NCI-H1694 (cell line): ENCODE results near the gene AFF3.

ENCODE experiments used
- DNase-seq: peaks from one replicate; lab custom pipeline; 2025; lab: John Stamatoyannopoulos, UW

Gene AFF3

DNA sequence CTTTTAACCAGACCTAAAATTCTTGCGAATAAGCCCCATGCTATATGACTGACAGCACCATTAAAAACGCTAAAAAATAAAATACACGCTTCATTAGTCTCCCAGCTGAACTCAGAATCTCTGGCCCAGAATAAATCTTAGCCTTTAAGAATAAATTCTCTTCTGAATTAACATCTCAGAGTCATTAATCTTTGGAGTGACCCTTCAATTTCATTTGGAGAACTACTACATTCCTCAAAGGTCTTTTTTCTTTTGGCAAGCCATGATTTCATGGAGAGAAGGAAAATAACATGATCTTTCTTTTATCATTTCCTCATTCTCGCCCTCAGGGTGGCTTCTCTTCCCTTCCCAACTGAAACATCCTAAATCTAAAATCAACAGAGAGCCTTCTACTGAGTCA is 259.0 kb downstream of the AFF3 start:
- no peak for DNase-seq

DNA sequence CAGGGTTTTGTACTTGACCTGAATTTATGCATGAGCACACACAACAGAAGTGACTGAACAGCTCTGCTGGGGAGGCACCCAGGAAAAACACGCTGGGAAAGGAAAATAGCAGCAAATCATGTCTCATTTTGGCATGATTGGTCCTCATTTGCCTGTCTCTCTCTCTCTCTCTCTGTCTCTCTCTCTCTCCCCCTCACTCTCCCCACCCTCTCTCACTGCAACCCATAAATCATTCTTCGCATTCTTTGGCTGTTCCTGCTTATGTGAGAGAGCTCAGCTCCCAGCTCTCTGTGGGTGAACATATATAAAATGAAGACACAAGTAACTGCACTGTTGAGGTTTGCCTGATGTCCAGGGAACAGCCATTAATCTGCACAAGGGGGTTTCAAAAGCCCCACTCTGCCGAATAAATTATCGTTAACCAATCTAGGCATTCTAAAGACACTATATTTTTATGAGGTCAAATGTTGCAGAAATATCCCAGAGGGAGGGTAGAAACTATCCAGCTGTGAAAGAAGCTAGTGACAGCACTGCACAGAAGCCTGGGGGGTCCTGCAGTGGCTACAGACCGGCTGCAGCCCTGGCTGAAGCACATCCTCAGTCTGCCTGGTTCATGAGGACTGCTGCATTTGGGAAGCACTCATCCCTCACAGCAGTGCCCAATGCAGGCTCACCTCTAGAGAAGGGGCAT is 260.3 kb downstream of the AFF3 start:
- DNase-seq = peak; percentile 92

DNA sequence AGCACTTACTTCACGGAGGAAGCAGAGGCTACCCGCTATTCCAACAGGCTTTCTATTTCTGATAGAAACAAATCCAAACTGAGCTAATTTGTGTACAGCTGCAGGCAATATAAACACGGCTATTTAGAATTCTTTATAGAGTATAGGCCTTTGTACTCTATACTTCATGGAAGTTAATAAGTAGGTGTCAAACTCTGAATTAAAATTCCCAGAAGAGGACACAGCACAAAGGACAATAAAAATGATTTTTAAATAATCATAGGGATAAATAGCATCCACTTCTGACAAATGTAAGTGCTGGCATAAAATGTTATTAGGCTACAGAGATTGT is 261.5 kb downstream of the AFF3 start:
- DNase-seq = no peak

DNA sequence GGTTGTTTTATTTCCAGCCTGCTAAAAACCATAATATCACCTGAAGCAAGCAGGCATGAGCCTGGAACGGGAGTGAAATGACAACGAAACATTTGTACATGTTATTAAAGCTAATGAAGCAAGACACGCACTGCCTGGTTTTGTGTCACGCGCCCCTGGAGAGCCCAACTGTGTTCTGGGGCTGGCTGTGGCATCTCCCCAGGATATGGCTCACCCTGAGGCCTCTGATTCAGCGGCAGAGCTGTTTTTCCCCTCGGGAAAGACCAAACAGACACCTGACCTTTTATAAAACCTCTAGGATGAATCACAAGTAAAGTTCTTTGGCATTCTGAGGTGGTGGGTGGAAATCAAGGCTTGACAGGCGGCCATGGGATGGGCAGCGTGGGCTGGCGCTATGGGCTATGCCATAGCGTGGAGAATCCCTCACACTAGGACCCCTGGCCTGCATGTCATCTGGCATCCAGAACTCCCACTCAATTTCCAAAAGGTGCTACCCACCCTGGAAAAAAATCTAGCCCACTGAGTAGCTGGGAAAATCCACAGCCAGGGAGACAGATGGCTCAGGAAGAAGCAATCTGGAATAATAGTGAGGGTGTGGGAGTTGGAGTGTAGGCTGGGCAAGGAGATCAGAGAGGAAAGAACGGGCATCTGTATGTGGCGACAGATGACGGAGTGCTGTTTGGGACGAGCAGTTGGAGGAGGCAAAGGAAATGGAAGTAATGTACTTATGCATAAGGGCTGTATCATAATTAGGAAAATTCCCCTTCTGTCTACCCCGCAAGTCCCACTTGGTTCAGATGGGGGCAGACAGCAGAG is 262.0 kb downstream of the AFF3 start:
- DNase-seq = peak; percentile 96

- DNase-seq = no peak
These were observed 262.9 kb downstream of the AFF3 start for GRCh38 chr2:99879481-99879880.

DNA sequence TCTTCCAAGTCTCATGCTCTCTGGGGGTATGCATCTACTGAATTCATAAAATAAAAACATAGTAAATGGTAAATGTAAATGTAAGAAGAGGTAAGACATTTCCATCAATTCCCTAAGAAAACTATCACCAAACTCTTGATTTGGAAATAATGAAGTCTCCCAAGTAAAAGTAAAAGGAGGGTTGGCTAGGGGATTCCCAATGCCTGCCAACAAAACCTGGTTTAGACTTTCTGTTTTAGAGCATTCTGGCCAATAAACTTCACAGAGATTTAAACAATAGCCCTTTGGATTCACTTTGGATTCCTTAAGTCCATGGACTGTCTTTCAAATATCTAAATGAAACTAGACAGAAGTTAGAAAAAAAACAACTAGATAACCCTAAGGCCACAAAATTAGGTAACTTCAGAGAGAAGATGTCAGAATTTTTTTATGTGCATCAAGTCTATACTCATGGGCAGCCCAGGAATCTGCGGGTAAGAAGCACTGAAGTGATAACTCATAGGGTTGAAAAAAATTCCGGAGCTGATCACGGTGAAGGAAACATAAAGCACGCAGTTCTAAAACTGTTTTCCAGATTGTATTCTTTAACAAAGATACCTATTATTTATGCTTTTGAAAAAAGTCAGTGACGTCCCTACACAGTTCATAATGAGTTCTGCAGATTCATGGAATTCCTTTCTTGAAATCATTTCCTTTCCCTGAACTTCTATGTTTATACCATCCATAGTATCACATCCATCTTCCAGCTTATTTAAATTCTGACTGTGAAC is 263.6 kb downstream of the AFF3 start:
- DNase-seq = no peak

- DNase-seq = no peak
These were observed 264.4 kb downstream of the AFF3 start for GRCh38 chr2:99877963-99878362.

DNA sequence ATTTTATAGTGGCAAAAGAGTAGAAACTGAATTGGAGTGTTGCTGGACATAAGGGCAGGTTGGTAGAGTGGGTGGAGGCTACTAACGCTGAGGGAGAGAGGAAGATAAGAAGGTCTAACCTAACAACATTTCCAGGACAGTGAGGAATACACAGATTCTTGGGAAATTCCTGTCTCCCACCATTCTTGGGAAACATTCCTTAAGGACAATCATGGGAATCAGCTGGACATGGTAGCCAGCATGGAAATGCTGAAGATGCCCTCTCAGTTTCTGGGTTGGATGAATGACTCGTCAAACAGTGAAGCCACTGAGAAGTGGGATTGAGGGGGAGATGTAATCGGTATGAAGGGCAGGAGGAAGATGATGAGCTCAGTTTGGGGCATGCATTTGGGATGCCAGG is 265.4 kb downstream of the AFF3 start:
- no peak for DNase-seq

GRCh38 chr2:99875627-99876201 is 266.7 kb downstream of the AFF3 start:
- no peak for DNase-seq

DNA sequence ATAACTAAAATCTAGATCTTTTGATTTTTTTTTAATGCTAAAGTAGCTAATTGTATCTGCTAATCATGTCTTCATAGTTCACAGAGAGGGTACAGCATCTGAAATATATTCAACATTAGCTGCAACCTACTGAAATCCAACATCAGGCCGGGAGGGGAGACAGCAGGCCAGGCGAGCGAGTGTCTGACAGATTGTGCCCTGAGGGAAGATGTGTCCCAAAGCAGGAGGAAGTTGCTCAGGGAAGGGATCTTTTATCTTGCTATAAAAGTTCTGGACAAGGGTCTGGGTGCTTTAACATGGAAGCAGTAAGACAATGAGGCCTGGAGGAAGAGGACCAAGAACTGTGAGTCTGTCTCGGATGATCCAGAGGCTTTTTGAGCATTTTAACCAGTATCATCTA is 274.1 kb downstream of the AFF3 start:
- DNase-seq = no peak

DNA sequence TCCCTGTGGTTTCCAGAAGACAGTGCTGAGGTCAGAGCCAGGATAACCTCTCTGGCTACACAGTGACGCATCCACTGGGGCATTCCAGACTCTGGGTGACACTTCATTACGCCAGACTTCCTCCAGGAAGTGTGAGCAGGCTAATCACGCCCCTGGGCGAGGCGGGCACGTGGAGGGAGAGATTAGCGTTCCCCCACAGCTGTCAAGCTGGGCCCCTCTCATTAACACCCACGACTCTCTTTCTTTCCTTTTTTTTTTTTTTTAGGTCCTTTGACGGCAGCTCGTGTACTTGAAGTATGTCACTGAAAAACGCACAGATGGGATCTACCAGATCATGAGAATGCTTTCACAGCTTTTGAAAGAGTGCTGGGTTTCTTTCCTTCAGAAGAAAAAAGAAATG is 274.6 kb downstream of the AFF3 start:
- DNase-seq = no peak

DNA sequence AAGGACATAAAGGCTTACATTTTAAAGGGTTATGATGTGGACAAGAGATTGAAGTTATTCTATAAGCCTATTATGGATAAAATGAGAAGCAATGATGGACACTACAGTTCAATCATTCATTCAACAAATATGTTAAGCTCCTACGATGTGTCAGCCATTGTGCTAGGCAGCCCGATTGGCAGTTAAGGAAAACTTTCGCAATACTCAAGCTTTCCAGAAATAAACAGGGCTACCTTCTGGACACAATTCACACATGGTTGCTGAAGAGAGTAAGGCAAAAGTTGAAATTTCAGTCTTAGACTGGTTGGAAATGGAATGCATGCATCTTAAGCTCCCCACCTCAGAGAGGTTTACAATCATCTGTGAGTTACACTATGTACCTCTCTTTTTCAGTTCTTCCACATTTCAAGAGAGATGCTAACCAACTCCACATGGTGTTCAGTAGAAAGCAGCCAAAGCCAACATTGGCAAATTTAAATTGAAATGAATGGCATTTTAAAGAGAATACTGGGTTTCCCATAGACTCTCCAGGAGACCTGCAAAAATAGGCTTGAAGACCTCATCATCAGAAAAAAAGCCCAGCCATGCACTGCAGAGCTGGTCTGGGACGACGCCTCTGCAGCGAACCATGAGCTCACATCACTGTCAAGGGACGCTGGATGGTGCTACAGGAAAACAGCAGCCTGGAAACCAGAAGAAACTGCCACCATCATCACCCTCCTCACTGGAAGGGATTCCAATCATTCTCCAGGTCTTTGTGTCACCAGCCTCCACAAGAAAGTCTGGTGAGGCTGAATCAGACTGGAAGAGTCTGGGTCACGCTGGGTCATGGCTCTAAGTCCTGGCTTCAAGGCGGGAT is 276.3 kb downstream of the AFF3 start:
- DNase-seq = no peak

GRCh38 chr2:99864561-99865553 is 277.5 kb downstream of the AFF3 start:
- DNase-seq = no peak

DNA sequence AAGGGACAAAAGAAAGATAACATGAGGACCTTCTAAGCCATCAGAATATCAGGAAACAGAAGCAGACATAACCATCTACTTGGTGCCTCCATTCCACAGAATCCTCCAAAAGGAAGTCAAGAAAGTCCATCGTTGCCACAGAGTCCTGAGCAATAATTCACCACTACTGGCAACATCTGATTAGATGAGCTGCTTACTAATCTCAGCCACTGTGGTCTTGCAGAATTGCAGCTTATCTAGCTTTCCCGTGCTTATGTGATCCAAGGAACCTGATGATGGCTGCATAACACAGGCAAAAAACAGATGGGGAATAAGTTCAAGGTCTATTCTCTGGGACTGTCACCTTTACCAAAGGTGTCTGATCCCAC is 278.5 kb downstream of the AFF3 start:
- DNase-seq = no peak

DNA sequence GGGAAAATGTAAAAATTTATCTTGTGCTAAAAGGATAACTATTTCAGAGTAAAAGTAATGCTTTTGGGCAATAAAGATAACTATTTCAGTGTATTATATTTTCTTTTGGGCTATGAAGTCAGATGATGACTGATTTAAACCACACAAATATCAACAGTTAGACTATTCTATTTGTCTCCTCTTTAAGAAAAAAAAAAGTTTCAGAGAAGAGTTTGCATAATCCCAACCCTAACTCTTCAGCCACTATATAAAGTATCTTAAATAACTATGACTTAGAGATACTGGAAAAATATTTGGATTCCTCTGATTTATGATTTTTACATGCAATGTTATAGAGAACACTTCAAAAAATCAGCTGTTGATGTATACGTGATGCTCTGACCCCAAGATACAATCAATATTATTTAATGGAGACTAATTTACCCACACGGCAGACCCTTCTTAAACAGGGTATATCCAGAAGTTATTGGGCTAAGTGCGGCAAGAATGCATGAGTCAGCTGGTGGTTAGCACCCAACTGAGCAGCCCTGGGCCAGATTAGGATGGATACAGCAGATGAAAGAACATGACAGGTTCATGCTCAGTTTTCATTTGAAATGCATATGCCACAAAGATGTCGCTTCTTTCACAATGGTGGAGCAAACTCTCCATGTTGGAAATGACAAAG is 279.0 kb downstream of the AFF3 start:
- DNase-seq = no peak

DNA sequence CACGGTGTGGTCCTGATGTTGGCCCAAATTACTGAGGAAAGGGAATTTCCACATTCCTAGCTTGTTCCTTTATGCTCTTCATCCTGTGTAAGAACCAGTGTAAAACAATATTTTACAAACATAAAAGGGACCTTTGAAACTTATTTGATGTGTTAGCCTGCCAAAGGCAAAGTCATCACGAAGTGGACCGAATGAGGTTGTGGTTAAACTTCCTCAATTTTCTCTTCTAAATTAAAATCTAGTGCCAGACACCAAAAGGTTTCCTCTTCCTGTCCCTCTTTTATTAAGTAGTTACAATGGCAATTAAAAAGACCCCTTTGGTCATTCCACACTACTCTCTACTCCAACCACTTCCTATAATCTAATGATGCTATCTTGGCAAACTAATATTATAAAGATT is 279.8 kb downstream of the AFF3 start:
- no peak for DNase-seq

DNA sequence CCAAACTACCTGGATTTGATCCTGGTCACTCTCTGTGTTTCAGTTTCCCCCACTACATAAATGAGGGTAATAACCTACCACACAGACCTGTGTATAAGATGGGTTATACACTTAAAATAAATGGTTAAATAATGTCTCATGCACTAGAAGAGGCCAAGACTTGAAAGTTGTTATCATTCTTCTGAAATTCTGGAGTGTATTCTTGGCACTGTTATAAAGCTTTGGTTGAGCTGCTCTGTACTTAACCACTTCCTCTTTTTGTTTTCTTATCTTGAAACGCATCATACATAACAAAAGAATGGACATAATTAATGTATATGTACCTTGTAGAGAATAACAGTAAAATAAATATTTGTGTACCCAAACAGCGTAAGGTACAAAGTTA is 281.0 kb downstream of the AFF3 start:
- DNase-seq = no peak

DNA sequence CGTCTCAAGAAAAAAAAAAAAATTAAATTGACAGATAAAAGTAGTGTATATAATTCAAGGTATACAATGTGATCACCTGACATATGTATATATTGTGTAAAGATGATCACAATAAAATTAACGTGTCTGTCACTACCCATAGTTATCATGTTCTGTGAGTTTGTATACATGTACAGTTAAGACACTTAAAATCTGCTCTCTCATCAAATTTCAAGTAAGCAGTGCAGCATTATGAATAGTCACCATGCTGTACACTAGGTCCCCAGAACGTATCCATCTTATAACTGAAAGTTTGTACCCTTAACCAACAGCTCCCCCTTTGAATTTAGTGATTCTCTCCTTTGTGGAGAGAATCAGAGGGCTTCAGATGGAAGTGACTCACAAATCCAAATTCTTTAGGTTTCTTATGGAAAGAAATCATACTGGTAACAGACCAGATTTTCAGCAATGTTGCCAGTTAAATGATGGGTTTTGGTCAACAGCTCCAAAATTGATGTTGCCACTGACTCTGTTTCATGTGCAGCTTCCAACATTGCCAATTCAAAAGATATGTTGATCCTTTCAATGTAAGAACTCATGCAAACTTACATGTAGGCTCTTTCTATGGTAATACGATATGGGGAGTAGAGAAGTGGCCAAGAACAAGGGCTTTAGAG is 281.5 kb downstream of the AFF3 start:
- DNase-seq = no peak

DNA sequence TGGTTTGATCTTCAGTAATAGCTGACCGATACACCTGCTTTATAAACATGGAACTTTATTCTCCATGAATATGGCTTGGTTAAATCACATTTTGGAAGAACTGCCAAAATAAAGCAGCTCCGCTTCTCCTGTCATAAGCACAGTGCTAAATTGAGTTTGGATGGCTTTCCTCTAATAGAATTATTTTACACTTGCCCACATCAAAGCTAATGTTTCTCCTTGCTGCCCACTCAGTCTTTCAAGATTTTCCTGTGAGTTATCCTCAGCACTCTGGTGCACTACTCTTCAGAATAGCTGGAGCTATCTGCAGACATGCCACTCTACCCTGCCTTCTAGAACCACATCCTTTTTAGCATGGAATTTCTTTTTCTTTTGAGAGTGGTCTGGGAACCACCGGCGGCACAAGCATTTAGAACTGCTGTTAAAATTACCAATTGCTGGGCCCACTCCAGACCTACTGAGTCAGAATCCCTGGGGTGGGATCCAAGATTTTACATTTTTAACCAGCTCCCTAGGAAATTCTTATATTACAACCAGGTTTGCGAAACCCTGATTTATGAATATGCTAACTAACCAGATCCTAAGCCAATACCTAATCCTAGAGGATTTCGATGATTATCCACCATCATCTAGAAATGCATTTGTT is 283.3 kb downstream of the AFF3 start:
- DNase-seq = no peak
